NCI-H460 (cell line): ENCODE results near the gene USB1. TPM values are rescaled to one million over a fixed set of nuclear protein-coding genes. Genes with fewer than 3 reads are reported as not detected.
"Not testable (repeated sequence)": the region's sequence is repeated elsewhere in the genome, so short reads cannot be mapped to it uniquely, and the experiment has no call there.

Source experiments
- DNase-seq: peaks from one replicate; pipeline ENCODE4 v3.0.0-alpha.2; 2016; ENCODE audit warnings: low read depth; ENCODE audit errors: extremely low read depth
- total RNA-seq: library from RNA; depleted of rRNA; stranded (reverse); fragments of >200 nt; shearing (Covaris generic); gene quantifications from 2 replicates; pipeline ENCODE4 v1.2.3, GENCODE V29; 2014

USB1 gene
- total RNA-seq, 1 experiment from 2014 or later, result 14.2 TPM

DNA sequence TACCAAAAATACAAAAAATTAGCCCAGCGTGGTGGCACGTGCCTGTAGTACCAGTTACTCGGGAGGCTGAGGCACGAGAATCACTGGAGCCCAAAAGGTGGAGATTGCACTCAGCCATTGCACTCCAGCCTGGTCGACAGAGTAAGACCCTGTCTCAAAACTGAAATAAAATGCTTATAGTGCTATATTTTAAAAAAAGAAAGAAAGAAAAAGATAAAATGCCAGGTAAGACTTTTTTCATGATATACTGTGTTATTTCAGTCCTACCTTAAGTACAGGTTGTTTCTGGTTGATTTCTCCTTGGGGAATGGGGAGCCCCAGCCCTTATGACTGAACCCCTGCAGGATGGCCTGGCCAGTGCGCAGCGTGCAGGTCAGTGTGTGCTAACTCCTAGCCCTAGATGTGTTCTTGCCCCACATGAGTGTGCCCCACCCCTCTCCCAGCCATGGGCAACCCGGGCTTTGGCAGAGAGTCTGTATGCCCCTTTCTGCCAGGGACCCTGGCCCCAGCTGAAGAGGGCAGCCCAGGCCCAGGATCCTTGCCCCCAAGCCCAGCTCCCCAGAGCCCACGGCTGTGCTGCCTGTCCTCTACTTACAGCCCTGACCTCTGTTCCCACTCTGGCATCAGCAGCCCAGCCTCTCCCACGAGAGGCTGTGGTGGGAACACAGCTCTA is 31.6 kb upstream of the USB1 start:
- no peak for DNase-seq

DNA sequence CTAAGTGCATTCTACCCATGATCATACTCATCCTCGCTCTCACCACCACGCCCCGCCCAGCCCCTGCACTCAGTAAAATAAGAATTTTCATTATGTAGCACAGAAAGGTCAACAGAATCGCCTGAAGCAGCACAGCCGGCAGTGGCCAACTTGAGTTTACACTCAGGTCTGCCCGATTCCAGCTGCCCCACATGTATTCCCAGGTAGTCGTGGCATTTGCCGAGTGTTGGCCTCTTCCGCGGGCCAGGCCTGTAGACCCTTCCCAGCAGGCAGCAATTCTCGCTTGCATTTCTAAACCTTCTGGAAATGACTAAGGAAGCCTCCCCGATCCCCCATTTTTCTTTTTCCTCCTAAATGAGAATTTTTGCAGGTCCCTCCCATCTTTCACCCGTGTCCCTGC is 30.9 kb upstream of the USB1 start:
- DNase-seq, result no peak

DNA sequence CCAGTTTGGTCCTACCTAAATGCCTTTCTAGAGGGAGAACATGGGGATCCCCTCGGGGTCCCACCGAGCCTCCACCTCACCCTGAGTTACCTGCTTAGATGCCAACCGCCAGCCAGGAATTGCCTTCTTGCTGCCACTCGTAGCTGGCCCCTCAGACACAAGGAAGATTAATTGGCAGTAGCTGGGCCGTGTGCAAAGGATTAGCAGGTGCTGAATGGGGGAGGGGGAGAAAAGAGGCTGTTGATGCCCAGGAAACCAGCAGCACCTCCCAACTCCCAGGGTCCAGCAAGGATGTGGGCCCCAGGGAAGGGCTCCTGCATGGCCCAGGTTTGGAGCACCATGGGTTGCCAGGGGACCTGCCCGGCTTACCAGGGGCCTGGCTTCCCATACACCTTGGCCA is 30.2 kb upstream of the USB1 start, which contains the start of gene CNGB1:
Gene CNGB1 (minus strand): TSS at position 159 of the 400 bp plus-strand sequence. CDS start 3,842 bp downstream, outside the sequence.
- DNase-seq, result no peak

DNA sequence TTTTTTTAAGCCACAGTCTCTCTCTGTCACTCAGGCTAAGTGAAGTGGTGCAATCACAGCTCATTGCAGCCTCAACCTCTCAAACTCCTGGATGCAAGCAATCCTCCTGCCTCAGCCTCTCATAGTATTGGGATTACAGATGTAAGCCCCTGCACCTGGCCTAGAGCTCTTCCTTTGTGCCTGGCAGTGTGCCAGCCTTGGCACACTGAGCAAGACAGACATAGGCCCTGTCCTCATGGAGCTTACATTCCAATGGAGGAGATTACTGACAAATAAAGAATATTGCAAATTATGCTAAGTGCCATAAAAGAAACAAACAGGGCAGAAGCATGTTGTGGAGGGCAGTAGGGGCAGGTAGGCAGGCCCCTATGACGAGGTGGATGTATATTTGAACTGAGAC is 29.4 kb upstream of the USB1 start:
- no peak for DNase-seq

DNA sequence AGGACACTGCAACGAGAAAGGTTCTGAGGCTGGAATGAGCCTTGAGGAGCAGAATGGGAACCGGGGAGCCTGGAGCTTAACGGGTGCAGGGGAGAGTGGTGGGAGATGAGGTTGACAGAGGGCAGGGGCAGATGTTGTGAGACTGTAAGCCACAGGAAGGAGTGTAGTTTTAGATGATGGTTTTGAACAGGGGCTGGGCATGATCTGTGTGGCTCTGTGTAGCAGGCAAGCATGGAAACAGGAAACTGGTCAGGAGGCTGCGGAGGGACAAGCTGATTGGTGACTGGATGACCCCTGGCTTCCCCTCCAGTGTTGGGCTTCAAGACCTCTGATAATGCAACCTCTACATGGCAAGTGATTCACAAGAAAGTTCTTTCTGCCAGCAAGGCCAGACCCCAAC is 28.9 kb upstream of the USB1 start:
- DNase-seq, result no peak

DNA sequence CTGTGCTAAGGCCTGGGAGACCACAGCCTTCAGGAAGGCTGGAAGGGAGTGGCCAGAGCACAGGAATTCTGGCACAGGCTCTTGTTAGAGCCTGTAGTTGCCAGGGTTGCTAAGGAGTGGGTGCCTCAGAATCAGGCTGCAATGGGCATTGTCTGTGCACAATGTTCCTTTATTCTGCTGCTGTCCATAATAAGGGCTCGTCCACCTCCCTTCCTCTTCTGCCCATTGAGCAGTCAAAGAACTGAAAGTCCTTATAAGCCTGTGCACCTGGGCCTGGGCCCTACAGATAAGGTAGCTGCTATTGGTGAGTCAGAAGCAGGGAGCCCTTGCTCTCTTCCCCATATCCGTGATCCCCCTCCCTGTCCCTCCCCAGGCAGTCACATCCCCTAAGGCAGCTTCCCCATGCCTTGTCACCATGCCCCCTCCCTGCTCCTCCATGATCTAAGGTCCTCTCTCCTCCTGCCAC is 24.8 kb upstream of the USB1 start:
- no peak for DNase-seq

DNA sequence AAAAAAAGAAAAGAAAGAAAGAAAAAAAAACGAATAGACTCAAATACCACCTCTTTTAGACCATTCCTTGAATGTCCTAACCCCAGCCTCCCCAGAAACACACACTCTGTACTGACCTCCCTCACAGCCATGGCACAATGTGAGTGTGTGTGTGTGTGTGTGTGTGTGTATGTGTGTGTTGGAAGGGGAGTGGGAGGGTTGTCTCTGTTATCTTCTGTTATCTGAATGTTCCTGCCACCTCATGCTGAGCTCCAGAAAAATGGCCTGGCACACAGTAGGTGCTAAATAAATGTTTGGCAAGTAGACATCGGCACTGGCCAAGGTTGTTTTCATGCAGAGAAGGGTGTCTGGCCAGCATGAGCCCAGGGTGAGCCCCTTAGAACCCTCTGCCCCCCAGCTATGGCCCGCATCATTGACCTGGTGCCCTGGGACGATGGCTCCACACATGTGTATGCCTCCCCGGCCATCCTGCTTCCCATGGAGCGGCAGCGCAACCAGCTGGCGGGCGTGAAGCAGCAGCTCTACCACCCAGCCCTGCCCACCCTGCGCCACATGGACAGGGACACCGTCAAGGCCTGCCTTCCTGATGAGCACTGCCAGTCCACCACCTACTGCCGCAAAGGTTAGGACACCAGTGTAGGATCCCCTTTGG is 23.7 kb upstream of the USB1 start:
- DNase-seq, result no peak

DNA sequence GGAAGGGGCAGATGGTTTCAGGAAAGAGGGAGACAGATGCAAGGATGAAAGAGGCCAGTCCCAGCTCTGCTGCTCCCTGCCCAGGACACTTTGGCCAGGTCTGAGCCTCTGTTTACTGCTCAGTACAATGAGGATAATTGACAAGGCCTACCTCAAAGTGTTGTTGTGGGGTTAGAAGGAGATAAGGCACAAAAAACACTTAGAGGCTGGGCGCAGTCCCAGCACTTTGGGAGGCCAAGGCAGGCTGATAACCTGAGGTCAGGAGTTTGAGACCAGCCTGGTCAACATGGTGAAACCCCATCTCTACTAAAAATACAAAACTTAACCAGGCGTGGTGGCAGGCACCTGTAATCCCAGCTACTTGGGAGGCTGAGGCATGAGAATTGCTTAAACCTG is 23.1 kb upstream of the USB1 start:
- DNase-seq, result not testable (repeated sequence)

DNA sequence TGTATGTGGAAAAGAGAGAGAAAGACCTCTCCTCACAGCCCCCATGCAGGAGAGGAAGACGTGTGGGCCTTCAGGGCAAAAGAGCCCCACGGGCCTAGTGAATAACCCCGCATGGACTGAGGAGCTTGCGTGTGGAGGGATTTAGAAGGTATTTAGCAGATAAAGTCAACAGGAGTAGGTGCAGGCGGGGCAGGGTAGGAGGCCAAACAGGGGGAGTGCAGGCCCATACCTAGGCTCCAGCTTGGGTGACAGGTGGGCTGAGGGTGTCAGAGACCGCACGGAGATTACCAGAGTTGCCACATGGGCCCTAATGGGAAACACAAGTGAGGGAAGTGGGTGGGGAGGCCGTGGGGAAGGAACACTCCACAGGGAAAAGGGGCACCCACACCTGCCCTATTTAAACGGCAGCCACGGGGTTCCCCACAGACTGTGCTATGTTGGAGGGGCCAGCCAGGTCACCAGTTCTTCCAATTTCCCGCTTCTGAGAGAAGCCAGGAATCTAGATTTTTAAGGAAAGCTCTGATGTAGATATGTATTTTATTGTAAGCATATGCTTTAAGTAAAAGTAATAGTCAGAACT is 22.1 kb upstream of the USB1 start:
- DNase-seq, result no peak

DNA sequence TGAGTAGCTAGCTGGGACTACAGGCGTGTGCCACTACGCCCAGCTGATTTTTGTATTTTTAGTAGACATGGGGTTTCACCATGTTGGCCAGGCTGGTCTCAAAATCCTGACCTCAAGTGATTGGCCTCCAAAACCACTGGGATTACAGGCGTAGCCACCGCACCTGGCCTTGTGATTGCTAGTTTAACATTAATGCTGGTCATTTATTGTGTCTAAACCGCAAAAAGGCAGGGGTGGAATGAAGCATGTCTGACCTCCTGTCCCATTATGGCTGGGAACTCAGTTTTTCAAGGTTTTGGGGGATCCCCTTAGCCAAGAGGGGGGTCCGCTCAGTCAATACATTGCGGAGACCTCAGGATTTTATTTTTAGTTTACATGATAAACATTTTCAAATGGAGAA is 19.6 kb upstream of the USB1 start:
- DNase-seq, result no peak

DNA sequence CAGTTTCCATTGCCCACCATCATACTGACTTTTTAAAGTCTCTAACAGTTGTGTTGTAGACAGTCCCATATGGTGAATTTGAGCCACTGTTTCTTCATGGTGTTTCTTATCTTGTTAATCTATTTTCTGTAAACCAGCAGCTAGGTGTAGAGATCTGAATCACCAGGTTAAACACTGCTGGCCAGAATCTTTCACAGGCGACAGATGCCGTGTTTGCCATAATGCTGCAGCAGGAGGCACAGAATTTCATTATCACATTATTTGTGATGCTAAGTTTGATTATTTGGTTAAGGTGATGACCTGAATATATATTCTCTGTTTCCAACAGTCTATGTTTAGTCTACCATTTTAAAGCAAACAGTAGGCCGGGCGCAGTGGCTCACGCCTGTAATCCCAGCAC is 18.8 kb upstream of the USB1 start:
- no peak for DNase-seq

DNA sequence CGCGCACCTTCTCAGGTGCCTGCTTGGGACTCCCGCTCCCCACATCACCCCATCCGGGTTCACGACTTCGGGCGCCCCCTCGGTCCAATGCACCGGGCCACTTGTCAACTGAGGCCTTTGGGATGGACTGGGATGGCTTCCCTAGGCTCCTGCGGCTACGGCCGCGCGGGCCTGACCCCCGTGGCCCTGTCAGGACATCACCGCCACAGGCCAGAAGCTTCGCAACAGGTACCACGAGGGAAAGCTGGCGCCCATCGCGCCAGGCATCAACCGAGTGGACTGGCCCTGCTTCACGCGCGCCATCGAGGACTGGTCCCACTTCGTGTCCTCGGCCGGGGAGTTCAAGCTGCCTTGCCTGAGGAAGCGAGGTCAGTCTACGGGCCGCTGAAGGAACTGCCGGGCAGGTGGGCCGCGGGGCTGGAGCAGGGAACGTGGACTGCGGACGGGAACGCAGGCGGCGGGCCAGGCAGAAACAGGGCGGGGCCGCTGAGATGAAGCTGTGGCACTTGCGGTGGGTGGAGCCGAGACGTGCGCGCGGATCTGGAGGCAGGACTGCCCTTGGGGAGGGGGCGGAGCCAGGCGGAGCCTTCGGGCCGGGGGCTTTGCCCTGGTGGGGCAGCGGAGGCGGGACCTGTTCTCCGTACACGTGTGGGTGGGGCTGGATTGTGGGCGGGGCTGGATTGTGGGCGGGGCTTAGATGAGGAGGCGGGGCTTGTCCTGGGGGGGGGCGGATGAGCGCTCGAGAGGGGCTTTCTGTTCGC is 16.6 kb upstream of the USB1 start:
- DNase-seq, result peak; percentile 74

DNA sequence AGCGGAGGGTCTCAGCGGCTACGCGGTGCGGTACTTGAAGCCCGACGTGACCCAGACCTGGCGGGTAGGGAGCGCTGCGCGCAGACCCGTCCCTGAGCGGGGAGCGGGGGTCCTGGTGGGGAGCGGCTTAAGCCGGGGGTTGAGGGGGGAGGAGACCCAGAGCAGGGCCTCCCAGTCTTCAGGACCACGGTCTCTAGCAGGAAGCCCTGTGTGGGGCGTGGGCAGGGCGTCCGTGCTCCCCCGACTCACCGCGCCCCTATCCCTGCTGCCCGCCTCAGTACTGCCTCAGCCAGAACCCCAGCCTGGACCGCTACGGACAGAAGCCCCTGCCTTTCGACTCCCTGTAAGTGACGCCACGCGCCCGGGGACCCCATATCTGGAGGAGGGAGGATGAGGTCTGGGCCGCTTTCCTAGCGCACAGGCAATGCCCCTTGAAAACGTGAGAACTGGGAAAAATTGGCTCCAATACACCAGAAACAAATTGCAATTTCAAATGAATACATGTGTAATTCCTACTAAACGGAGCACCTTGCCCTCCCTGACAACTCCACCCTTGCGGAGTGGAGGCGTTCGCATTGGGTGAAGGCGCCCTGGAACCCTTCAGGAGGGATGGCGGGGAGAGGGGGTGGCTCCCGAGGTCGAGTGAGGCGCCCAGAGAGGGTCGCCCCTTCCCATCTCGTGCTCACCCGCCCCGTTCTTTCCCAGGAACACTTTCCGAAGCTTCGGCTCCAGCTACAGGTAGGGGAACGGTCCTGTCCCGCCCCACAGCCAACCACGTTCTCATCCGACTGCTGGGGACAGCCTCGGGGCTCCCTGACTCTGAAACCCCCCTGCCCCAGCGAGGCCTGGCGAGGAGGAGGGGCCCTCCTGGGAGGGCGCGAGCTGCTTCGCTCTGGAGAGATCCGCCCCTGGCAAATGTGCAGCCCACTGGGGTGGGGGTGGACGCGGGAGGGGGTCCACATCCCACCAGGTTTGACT is 15.7 kb upstream of the USB1 start:
- DNase-seq, result no peak

DNA sequence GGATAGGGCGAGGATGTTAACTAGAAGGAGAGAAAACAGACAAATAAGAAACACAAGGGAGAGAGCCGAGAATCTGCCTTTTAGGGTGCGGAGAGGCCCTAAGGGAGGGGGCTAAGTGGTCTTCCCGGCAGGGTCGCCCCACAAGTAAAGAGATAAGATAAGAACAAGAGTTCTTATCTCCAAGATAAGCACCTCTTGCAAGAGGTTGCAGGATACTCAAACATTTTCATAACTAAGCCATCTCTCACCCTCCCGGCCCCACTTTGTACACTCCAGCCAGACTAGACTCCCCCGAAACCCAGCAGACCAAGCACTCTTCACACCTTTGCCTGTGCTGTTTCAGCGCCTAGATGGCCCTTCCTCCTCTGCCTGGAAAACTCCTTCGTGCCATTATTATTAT is 15.0 kb upstream of the USB1 start:
- no peak for DNase-seq

DNA sequence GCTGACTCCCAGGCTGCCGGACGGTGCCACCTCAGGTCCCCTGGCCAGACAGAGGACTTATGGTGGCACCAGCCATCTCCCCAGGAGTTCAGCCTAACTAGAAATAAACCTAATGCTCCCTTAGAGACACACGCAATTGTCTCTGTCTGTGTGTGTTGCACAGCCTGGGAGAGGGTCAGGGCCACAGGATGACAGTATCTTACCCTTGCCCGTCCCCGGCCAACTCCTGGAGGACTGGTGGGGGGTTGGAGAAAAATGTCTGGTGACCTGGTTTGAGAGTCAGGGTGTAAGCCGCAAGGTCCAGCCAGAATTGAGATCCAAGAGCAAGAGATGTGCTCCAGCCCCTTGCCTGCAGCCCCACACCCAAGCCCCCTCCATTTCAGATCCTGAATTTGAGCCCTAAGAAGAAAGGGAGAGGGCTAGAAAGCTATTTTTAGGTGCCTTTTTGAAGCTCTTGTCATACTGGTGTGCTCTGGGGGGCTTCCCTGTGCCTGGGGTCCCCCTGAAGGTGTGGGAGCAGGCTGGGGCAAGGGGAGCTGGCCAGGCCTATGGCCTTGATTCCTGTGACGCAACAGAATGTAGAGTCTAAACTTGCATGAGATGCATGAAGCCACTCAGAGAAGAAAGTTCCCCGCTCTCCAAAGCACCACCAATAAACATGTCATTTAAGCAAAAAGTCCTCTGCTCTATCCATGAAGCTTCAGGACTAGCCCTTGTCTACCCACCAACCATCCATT is 13.6 kb upstream of the USB1 start:
- no peak for DNase-seq

DNA sequence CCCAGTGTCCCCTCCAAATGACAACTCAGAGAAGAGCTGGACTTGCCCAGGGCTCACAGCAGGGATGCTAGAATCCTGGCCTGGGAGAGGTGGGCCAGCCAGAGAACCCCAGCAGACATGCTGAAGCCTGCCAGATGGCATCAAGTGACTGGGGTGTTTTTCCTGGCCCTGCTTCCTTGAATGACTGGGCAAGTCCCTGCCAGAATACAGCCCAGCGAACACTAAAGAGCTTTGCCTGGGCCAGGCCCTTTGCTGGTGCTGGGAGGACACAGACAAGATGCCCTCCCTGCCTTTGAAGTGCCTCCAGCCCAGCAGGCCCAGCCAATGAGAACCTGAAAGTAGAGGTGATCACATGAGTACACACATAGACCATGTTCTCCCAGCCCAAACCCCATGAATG is 12.3 kb upstream of the USB1 start:
- no peak for DNase-seq

DNA sequence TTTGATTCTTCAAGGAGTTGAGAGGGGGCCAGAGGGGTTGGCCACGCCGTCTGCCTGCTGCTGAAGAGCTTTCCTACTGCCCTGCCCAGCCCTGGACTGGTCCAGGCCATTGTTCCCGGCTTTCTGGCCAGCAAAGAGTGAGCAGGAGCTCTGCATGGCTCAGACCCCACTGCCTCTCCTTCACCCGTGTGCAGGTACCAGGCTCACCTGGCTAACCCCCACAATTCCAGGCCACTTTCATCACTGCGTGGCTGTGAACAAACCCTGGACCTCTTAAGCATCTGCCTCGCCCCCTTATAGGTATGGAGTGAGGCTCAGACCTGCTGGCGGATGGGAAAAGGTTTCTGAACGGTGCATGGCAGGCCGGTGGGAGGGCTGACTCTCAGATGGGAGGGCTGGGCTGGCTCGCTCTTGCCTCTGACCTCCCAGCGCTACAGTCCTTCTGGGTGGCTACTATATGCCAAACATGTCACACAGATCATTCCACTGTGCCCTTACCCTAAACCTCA is 9.6 kb upstream of the USB1 start:
- no peak for DNase-seq

DNA sequence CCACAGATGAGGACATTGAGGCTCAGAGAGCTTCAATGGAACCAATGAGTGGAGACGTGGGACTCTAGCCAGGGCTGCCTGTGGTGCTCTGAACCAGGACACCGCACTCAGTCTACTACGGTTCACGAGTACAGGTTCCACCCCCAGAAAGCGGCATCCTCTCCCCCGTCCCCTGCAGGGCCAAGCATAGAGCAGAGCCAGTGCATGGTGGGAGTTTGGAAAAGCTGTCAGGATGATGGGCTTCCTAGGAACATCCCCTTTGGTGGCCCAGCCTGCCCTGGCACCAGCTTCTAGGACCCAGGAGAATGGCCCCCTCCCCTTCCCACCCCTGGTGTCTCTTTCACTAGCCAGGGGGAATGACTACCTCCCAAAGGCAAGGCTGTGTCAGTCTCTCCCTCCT is 9.1 kb upstream of the USB1 start:
- DNase-seq, result no peak

DNA sequence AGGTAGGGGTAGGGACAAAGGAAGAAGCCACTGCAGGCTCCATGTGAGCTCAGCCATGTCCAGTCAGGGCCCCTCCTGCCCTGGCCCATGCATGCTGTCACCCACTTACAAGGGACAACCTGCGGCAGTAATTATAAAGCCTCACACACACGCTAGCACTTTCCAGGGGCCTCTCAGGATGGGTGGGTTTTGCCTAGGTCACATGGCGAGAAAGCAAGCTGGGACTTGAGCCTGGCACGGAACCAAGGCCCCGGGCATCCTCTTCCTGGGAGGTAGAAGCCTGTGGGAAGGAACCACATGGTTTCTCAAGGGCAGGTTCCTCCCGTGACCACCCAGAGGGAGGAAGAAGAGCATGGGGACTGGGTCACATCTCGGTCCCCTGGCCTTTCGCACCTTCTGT is 7.8 kb upstream of the USB1 start:
- DNase-seq, result no peak
